H1 (cell line): ENCODE measurements around the gene FRRS1. TPM values are rescaled to one million over a fixed set of nuclear protein-coding genes. Genes with fewer than 3 reads are reported as not detected.

ENCODE experiments used
- CTCF ChIA-PET: fragments of 300-600 bp; sonication (Branson Sonifier 250); formaldehyde crosslinking; loops from one replicate; lab custom pipeline; 2021; ENCODE audit not compliant: partially characterized antibody; lab: Charles Lee
- POLR2A ChIA-PET: fragments of 300-600 bp; sonication (Branson Sonifier 250); formaldehyde crosslinking; loops from one replicate; lab custom pipeline; 2021; ENCODE audit warnings: inconsistent platforms; ENCODE audit not compliant: partially characterized antibody; lab: Charles Lee
- DNase-seq, 2 experiments: peaks; one replicate each; pipeline versions ENCODE4 v3.0.0 to v3.0.0-alpha.2; 2010 to 2022; ENCODE audit warnings: low spot score in 2 of 2, low read depth in 1 of 2, mixed read lengths in 1 of 2
- FAIRE-seq: peaks from 2 replicates; lab custom pipeline; 2011; peaks lifted over from hg19 to GRCh38; lab: Jason Lieb, UNC
- H2AFZ ChIP-seq: 2 replicates; pipeline ENCODE4 v1.8.1; 2012; ENCODE audit warnings: low read length, inconsistent platforms
- H2AK5ac ChIP-seq: 2 replicates; pipeline ENCODE4 v1.6.1; 2013; ENCODE audit warnings: low read depth, low read length
- H2BK120ac ChIP-seq: replicated peaks from 2 replicates; pipeline ENCODE3; 2013; ENCODE audit warnings: low read depth, low read length, inconsistent platforms
- H2BK12ac ChIP-seq: 2 replicates; pipeline ENCODE4 v1.6.1; 2013; ENCODE audit warnings: low read depth, low read length
- H2BK15ac ChIP-seq: 2 replicates; pipeline ENCODE4 v1.6.1; 2013; ENCODE audit warnings: low read length
- H2BK20ac ChIP-seq: 2 replicates; pipeline ENCODE4 v1.6.1; 2013; ENCODE audit warnings: low read length
- H2BK5ac ChIP-seq: 2 replicates; pipeline ENCODE4 v1.6.1; 2013; ENCODE audit warnings: low read depth, low read length
- H3K14ac ChIP-seq: 2 replicates; pipeline ENCODE4 v1.6.1; 2013; ENCODE audit warnings: inconsistent platforms; ENCODE audit not compliant: insufficient read length
- H3K18ac ChIP-seq: 2 replicates; pipeline ENCODE4 v1.6.1; 2013; ENCODE audit warnings: low read length; ENCODE audit errors: extremely low read depth
- H3K23ac ChIP-seq: 2 replicates; pipeline ENCODE4 v1.6.1; 2013; ENCODE audit warnings: inconsistent platforms; ENCODE audit not compliant: insufficient read length
- H3K23me2 ChIP-seq: 2 replicates; pipeline ENCODE4 v1.6.1; 2013; ENCODE audit warnings: low read depth, low read length
- H3K27ac ChIP-seq: 2 replicates; pipeline ENCODE4 v1.6.1; 2011; ENCODE audit warnings: low read depth, low read length, inconsistent platforms
- H3K27me3 ChIP-seq, 4 experiments: replicated peaks in 1 of 4; 1 replicate in 1 of 4; 2 replicates in 3 of 4; pipeline versions ENCODE4 v1.6.1 to v1.8.1; 2011 to 2013; ENCODE audit warnings: low read length in 3 of 4, mild to moderate bottlenecking in 3 of 4, inconsistent platforms in 2 of 4, mixed read lengths in 2 of 4, moderate library complexity in 1 of 4; ENCODE audit not compliant: control insufficient read depth in 3 of 4, insufficient read depth in 3 of 4; ENCODE audit errors: extremely low read depth in 1 of 4
- H3K36me3 ChIP-seq, 4 experiments: 2 replicates each; pipeline versions ENCODE4 v1.6.1 to v1.8.1; 2011 to 2013; ENCODE audit warnings: mild to moderate bottlenecking in 4 of 4, low read length in 3 of 4, moderate library complexity in 2 of 4, control low read depth in 1 of 4, inconsistent platforms in 1 of 4; ENCODE audit not compliant: insufficient read depth in 4 of 4, control insufficient read depth in 2 of 4
- H3K4ac ChIP-seq: replicated peaks from 2 replicates; pipeline ENCODE3; 2013; ENCODE audit warnings: low read length, low read depth, mixed read lengths, inconsistent platforms; ENCODE audit not compliant: insufficient read length
- H3K4me1 ChIP-seq, 4 experiments: replicated peaks in 1 of 4; 1 replicate in 1 of 4; 2 replicates in 3 of 4; pipeline versions ENCODE4 v1.6.1 to v1.8.1; 2011 to 2013; ENCODE audit warnings: low read length in 3 of 4, inconsistent platforms in 2 of 4, mixed read lengths in 1 of 4; ENCODE audit not compliant: insufficient read depth in 4 of 4, control insufficient read depth in 3 of 4
- H3K4me2 ChIP-seq, 2 experiments: 2 replicates each; pipeline versions ENCODE4 v1.6.1 to v1.8.1; 2011 to 2013; ENCODE audit warnings: low read depth in 2 of 2, low read length in 2 of 2, control low read depth in 1 of 2, inconsistent platforms in 1 of 2, mild to moderate bottlenecking in 1 of 2; ENCODE audit not compliant: insufficient read depth in 1 of 2
- H3K4me3 ChIP-seq, 4 experiments: fragments of 200-600, 300-600 bp in 1 of 4; sonication (generic), shearing (Covaris generic), sonication (Bioruptor Twin) in 1 of 4; 2 replicates each; pipeline versions ENCODE4 v1.5.1 to v1.8.1; 2011 to 2016; ENCODE audit warnings: low read length in 4 of 4, low read depth in 3 of 4, control low read depth in 2 of 4, inconsistent platforms in 2 of 4, mild to moderate bottlenecking in 2 of 4, mixed read lengths in 1 of 4, moderate library complexity in 1 of 4; ENCODE audit not compliant: insufficient read depth in 2 of 4; ENCODE audit errors: extremely low read depth in 1 of 4
- H3K56ac ChIP-seq: replicated peaks from 2 replicates; pipeline ENCODE3; 2013; ENCODE audit warnings: low read depth, mild to moderate bottlenecking, mixed read lengths, low read length, inconsistent platforms; ENCODE audit not compliant: insufficient read length
- H3K79me1 ChIP-seq: 2 replicates; pipeline ENCODE4 v1.6.1; 2013; ENCODE audit warnings: low read depth, low read length, control low read depth
- H3K79me2 ChIP-seq, 2 experiments: 2 replicates each; pipeline versions ENCODE4 v1.6.1 to v1.8.1; 2012 to 2013; ENCODE audit warnings: low read length in 2 of 2, mild to moderate bottlenecking in 2 of 2, inconsistent platforms in 1 of 2; ENCODE audit not compliant: insufficient read depth in 2 of 2, control insufficient read depth in 1 of 2
- H3K9ac ChIP-seq, 4 experiments: replicated peaks in 1 of 4; 1 replicate in 1 of 4; 2 replicates in 3 of 4; pipeline versions ENCODE4 v1.6.1 to v1.8.1; 2011 to 2013; ENCODE audit warnings: low read depth in 3 of 4, low read length in 3 of 4, control low read depth in 2 of 4, mild to moderate bottlenecking in 2 of 4, moderate library complexity in 2 of 4, inconsistent platforms in 1 of 4; ENCODE audit errors: extremely low read depth in 1 of 4
- H3K9me3 ChIP-seq, 2 experiments: 2 replicates each; pipeline versions ENCODE4 v1.6.1 to v1.8.1; 2012 to 2013; ENCODE audit warnings: mild to moderate bottlenecking in 2 of 2, moderate library complexity in 2 of 2, control low read depth in 1 of 2, inconsistent platforms in 1 of 2, low read depth in 1 of 2, low read length in 1 of 2, mixed read lengths in 1 of 2; ENCODE audit not compliant: insufficient read depth in 2 of 2
- H4K20me1 ChIP-seq, 2 experiments: replicated peaks in 1 of 2; 2 replicates each; pipeline versions ENCODE3 to v1.8.1; 2011 to 2013; ENCODE audit warnings: inconsistent platforms in 2 of 2, low read length in 2 of 2, mild to moderate bottlenecking in 1 of 2; ENCODE audit not compliant: insufficient read depth in 2 of 2, control insufficient read depth in 1 of 2
- H4K5ac ChIP-seq: 2 replicates; pipeline ENCODE4 v1.6.1; 2013; ENCODE audit warnings: low read length, low read depth, mixed read lengths, inconsistent platforms; ENCODE audit not compliant: insufficient read length
- H4K8ac ChIP-seq: 2 replicates; pipeline ENCODE4 v1.8.0; 2013; ENCODE audit warnings: mild to moderate bottlenecking, moderate library complexity, low read length, inconsistent platforms; ENCODE audit not compliant: insufficient read depth; ENCODE audit errors: extremely low read depth
- H4K91ac ChIP-seq: replicated peaks from 2 replicates; pipeline ENCODE3; 2013; ENCODE audit warnings: low read length, mixed read lengths, inconsistent platforms; ENCODE audit not compliant: insufficient read length
- CBX8 ChIP-seq: fragments of 300-800, 300-1000 bp; sonication (generic); IDR thresholded peaks from 2 replicates; pipeline ENCODE4 v1.7.1; 2016; ENCODE audit warnings: low read depth, low read length, borderline replicate concordance
- CEBPB ChIP-seq: IDR thresholded peaks from 2 replicates; pipeline ENCODE4 v1.6.1; 2012; ENCODE audit warnings: low read depth, low read length
- WGBS, 2 experiments: shearing (Covaris generic) in 1 of 2; methylation state at CpG; one replicate each; pipeline versions ENCODE4 v1.1.6 to v1.1.7; 2013 to 2015; ENCODE audit warnings: low lambda C conversion rate in 2 of 2, mixed read lengths in 2 of 2, inconsistent platforms in 1 of 2, low coverage in 1 of 2, missing lambda C conversion rate in 1 of 2; ENCODE audit not compliant: insufficient replicate concordance in 2 of 2, insufficient coverage in 1 of 2, insufficient read length in 1 of 2; ENCODE audit errors: extremely low coverage in 1 of 2, missing lambda C conversion rate in 1 of 2; 5-methylcytosine and 5-hydroxymethylcytosine counted together
- polyA plus RNA-seq, 7 experiments: library from polyadenylated mRNA; depleted of rRNA in 3 of 7; stranded (reverse) in 5 of 7; unstranded in 2 of 7; fragments of >200 nt in 5 of 7; fragments of 200-250 nt in 2 of 7; gene quantifications; 1 replicate in 5 of 7; 2 replicates in 1 of 7; 4 replicates in 1 of 7; pipeline versions ENCODE4 v1.2.1 to v1.2.3, GENCODE V29; 2011 to 2013; ENCODE audit warnings: missing spikeins in 2 of 7, mixed read lengths in 2 of 7
- total RNA-seq: library from RNA; stranded (reverse); fragmentation: NEBNext Ultra II Directional; extraction: Animal tissue kit (Norgen Biotek cat#: 25700); gene quantifications from 2 replicates; pipeline ENCODE4 v1.2.1, GENCODE V29; 2021

Gene FRRS1
- total and polyA plus RNA-seq, 2 of the 8 experiments (the other 6 are each of a cell fraction or from before 2014, with no cell fraction given) = 3.5 to 6.5 TPM

GRCh38 chr1:99710994-99711393 is 55.4 kb downstream of the FRRS1 start:
- no peak overlapping the region for H2BK20ac ChIP-seq
- no peak overlapping the region for H4K91ac ChIP-seq
- TF ChIP-seq CEBPB (peak; percentile 85; the same call in 1 of the 2 replicates), CBX8 (no peak)
- no peak overlapping the region for H3K9ac ChIP-seq
- ChIA-PET POLR2A (no interaction called here), CTCF (interaction anchor here (1.0 kb wide), 1 partner anchor 537 kb away, joined by 3 read pairs; no protein-coding TSS in a partner anchor)
- H2AK5ac ChIP-seq = no peak overlapping the region
- H3K23me2 ChIP-seq = peaks cover under 1% of the 10 kb centered on the region; the same call in 1 of the 2 replicates
- no peak overlapping the region for H4K8ac ChIP-seq
- H3K4me1 ChIP-seq = no peaks in the 10 kb centered on the region
- H3K27me3 ChIP-seq = no peaks in the 10 kb centered on the region
- H2BK120ac ChIP-seq = no peak overlapping the region
- FAIRE-seq = no peak
- H3K56ac ChIP-seq = no peak overlapping the region
- H3K36me3 ChIP-seq = peaks cover 0 to 6% (median 0%) of the 10 kb centered on the region in 4 experiments; a peak in 2 of 8 replicates
- DNase-seq = no peak
- no peak overlapping the region for H3K4ac ChIP-seq
- WGBS, 2 experiments = 74% methylated on average over 4 of the region's 4 CpGs; no CpG with 5 or more reads in 1 of the 2 experiments
- no peak overlapping the region for H3K14ac ChIP-seq
- no peak overlapping the region for H2BK15ac ChIP-seq
- no peaks in the 10 kb centered on the region for H4K20me1 ChIP-seq
- H2BK12ac ChIP-seq = no peak overlapping the region
- no peak overlapping the region for H2BK5ac ChIP-seq
- H3K27ac ChIP-seq = no peak overlapping the region
- H2AFZ ChIP-seq = no peak overlapping the region
- H3K79me2 ChIP-seq = no peaks in the 10 kb centered on the region
- H4K5ac ChIP-seq = no peak overlapping the region
- H3K9me3 ChIP-seq = no peaks in the 10 kb centered on the region
- no peak overlapping the region for H3K4me2 ChIP-seq
- no peak overlapping the region for H3K23ac ChIP-seq
- no peaks in the 10 kb centered on the region for H3K79me1 ChIP-seq
- no peak overlapping the region for H3K18ac ChIP-seq
- H3K4me3 ChIP-seq = no peak overlapping the region
